Transverse colon (tissue), 4 donors: ENCODE results near the gene ARMC8.

Experiments
- CTCF ChIP-seq, 5 experiments: fragments of 200-600 bp in 3 of 5; fragments of 450-650 bp in 2 of 5; sonication (generic) in 3 of 5; IDR thresholded peaks; 1 replicate in 2 of 5; 2 replicates in 3 of 5; pipeline ENCODE4 v1.5.1; 2016 to 2017; ENCODE audit warnings: antibody characterized with exemption in 5 of 5, inconsistent platforms in 3 of 5, mild to moderate bottlenecking in 2 of 5, moderate library complexity in 1 of 5
- POLR2A ChIP-seq: fragments of 450-650 bp; IDR thresholded peaks from one replicate; pipeline ENCODE4 v1.6.1; 2016; ENCODE audit warnings: antibody characterized with exemption, mild to moderate bottlenecking, moderate library complexity
- POLR2AphosphoS5 ChIP-seq, 3 donors: sonication (generic); formaldehyde crosslinking; IDR thresholded peaks; one replicate each; pipeline ENCODE4 v1.6.1; 2016; ENCODE audit warnings: antibody characterized with exemption in 3 of 3

DNA sequence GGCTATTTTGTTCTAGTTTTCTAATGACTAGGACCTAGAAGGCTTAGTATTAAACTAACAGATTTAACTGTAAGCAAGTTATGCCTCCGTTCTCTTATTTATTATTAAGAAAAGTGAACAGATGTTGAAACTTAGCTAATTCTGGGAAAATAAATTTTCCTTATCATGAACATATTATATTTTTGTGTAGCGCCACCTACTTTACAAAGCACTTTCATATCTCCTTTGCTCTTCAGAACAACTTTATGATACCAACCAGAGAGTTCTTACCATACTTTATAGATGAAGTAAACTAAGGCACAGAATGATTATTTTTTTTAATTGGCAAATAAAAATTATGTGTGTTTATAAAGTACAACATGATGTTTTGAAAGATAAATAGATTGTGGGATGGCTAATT lies 83.1 kb downstream of the ARMC8 start:
- TF ChIP-seq POLR2AphosphoS5 (IDR thresholded peaks at IDR 0.05) (no peak), CTCF (IDR thresholded peaks at IDR 0.05) (no peak), POLR2A (no peak)
